HG02973 (cell line): ENCODE data around the gene MED8.
A peak's percentile ranks its signal among the peaks of the same experiment; 100 is the strongest.

ENCODE experiments used
- ATAC-seq: cut with Tn5 transposase; IDR thresholded peaks from one replicate; pipeline ENCODE4 v1.9.1; 2021; ENCODE audit warnings: moderate library complexity; ENCODE audit not compliant: unreplicated experiment

Gene MED8

DNA sequence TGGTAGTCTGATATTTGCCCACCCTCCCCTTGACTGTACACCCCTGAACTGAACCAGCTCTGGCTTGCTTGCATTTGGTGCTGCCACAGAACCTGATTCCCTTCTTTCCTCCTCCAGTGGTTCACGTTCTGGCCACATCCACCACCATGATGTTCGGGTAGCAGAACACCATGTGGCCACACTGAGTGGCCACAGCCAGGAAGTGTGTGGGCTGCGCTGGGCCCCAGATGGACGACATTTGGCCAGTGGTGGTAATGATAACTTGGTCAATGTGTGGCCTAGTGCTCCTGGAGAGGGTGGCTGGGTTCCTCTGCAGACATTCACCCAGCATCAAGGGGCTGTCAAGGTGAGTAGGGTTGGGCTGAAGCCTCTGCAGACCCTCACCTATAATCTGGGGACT is 29.0 kb downstream of the MED8 start:
- no peak for ATAC-seq

- ATAC-seq = no peak
These were observed 29.9 kb downstream of the MED8 start for GRCh38 chr1:43359696-43360095.

GRCh38 chr1:43358746-43359693 is 30.6 kb downstream of the MED8 start, which contains the start of gene CDC20:
Gene CDC20 (plus strand): TSS chr1:43358981. CDS start chr1:43359216, 235 bp downstream.
- peak; percentile 85 for ATAC-seq

DNA sequence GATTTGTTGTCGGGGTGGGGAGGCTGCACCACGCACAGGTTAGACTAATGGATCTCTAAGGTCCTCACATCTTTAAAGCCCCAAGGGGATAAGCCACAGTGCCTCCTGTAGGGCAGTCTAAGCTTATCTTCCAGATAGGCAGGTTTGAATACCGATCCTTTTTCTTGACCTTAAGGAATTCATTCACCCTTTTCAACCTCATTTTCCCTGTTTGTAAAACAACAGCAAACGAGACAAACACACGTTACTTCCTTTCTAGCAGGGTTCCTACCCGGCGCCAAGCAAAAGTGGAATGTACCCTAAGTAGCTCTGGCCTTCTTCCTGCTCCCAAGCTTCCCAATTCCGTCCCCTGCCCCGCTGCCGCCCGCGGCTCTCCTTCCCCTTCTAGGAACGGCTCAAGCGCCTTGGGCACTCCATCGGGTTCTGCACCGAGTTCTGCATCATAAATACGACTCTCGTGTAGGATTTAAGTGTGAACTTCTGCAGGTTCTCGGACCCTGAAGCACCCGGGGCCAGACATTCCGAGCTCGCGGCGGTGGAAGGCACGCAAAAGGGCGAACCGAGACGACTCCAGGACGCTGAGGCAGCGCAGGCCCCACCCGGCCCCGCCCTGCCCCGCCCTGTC is 31.4 kb downstream of the MED8 start:
- ATAC-seq = peak; percentile 13

DNA sequence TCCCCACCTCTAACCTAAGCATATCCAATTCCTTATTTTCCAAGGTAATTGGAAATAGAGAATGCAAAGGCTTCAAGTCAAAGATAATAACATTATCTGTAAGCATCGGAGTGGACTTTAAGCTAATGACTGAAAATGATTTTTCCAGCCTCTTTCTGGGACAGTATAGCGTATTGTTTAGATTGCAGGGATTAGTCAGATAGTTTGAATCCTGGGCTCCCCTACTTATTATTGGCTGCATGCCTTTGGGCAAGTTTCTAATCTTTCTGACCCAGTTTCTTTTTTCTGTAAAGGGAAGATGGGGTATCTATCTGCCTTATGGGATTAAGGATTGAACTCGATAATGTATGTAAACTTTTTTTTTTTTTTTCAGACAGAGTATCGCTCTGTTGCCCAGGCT is 32.3 kb downstream of the MED8 start:
- ATAC-seq = no peak

GRCh38 chr1:43354936-43355335 is 34.7 kb downstream of the MED8 start:
- no peak for ATAC-seq

DNA sequence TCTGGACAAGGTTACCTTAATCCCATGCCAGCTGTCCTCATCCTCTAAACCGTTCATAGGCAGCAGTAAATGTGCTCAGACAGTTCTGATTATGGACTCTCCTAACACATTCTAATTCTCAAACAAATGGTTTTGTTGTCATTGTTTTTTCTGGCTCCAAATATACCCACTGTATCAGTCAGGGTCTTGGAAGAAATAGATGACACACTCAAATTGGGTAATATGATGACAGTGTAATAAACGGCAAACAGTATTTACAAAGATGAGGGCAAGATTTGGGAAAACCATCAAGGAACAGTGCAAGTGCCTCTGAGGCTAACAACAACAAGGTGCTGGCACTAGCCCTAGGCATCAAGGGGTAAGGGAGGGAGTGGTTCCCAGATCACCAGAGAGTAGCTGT is 35.1 kb downstream of the MED8 start:
- no peak for ATAC-seq

- ATAC-seq = no peak
These were observed 36.7 kb downstream of the MED8 start for GRCh38 chr1:43352881-43353280.

DNA sequence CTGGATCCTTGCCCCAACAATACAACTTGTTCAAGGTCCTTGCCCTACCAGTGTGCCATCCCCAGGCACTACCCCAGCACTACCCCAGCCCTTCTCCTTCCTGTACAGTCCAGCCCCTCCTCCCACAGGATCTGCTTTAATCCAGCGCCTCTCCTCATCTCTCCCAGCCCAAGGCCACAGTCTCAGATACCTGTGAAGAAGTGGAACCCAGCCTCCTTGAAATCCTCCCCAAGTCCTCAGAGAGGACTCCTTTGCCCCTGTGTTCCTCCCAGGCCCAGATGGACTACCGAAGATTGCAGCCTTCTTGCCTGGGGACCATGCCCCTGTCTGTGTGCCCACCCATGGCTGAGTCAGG is 37.3 kb downstream of the MED8 start:
- ATAC-seq = no peak

GRCh38 chr1:43351421-43352350 is 37.9 kb downstream of the MED8 start:
- ATAC-seq = no peak

- no peak for ATAC-seq
These were observed 38.6 kb downstream of the MED8 start for GRCh38 chr1:43350976-43351375.

GRCh38 chr1:43349594-43350306 is 39.9 kb downstream of the MED8 start:
- no peak for ATAC-seq

GRCh38 chr1:43348809-43349593 is 40.6 kb downstream of the MED8 start:
- no peak for ATAC-seq

DNA sequence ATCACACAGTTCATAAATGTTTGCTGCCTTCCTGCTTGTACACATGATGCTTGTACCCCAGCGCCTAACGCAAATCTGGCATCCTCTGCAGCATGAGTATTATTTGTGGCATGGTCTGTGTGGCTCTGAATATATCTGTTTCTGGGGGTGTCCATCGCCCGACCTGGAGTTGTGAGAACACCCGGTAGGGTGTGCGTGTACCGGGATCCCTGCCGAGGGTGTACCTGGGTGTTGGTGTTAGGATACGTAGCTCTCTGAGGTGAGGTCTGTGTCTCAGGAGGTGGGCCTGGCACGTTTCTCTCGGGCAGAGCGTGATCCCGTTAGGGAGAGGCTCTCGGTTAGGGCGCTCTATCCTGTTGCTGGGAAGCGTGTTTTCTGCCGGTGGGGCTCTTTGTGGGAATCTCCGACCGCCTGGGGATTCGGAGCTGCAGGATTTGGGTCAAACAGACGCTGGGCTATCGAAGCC is 41.2 kb downstream of the MED8 start:
- ATAC-seq = no peak

- ATAC-seq = no peak
These were observed 43.0 kb downstream of the MED8 start for GRCh38 chr1:43346636-43347035.

GRCh38 chr1:43345120-43345519 is 44.5 kb downstream of the MED8 start:
- no peak for ATAC-seq

GRCh38 chr1:43344267-43344850 is 45.2 kb downstream of the MED8 start:
- no peak for ATAC-seq

DNA sequence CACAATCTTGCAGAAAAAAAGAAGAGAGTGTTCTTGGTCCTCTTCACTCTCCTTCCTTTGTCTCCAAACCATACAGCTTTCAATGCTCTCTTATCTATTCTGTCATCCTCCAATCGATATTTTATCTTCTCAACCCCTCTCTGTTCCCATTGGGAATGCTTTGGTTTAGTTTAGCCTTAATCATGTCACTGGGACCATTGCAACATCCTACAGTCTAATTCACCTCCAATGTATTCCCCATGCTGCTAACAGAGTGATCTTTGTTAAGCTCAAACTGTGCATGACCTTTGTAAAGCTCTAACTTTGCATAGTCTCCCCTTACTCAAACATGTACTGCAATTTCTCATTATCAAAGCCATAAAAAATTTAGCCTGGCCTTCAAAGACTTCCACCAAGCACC is 49.0 kb downstream of the MED8 start:
- no peak for ATAC-seq

DNA sequence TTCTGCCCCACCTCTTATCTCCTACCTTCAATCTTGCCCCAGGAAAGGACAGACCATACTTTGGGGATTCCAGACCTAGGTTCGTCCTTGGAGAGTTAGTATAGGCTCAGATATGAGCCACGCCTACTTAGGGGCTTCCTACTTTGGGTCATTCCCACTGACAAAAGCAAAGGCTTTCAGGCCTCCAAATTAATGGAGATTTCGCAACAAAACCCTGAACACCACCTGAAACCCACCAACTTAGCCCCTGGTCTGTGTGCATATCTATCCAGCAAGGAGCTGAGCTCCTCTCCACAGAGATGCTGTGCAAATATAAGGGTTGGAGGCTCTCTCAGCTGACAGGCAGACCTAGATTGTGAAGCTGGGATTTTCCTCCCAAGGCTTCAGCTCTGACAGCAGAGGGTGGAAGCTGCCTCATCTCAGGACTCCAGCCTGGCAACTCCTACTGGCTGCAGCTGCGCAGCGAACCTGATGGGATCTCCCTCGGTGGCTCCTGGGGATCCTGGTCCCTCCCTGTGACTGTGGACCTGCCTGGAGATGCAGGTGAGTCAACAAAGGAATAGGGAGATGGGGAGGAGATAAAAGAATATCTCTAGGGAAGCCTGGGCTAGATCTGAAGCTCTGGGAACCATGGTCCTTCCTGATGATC is 49.9 kb downstream of the MED8 start:
- ATAC-seq = no peak
